SU-DHL-6 (cell line): ENCODE data around the gene SPTBN1.

Source experiments
- CTCF ChIP-seq: fragments of 200-600 bp; sonication (generic); IDR thresholded peaks from one replicate; pipeline ENCODE4 v1.5.1; 2017; ENCODE audit warnings: antibody characterized with exemption, mild to moderate bottlenecking, low read length, moderate library complexity; ENCODE audit not compliant: insufficient read depth, poor library complexity, severe bottlenecking
- EZH2phosphoT487 ChIP-seq: fragments of 200-600 bp; sonication (generic), shearing (Covaris generic); conservative IDR thresholded peaks from 2 replicates; pipeline ENCODE4 v1.6.1; 2018; ENCODE audit warnings: mild to moderate bottlenecking, antibody characterized with exemption, low read length, moderate library complexity, mixed read lengths

GRCh38 chr2:54604871-54605270 is 148.7 kb downstream of the SPTBN1 start:
- TF ChIP-seq CTCF (no peak), EZH2phosphoT487 (no peak)
